GM21717 (cell line): ENCODE measurements around the gene AXIN2.
"Not testable (repeated sequence)": the region's sequence is repeated elsewhere in the genome, so short reads cannot be mapped to it uniquely, and the experiment has no call there.

ENCODE experiments used
- ATAC-seq: cut with Tn5 transposase; IDR thresholded peaks from one replicate; pipeline ENCODE4 v1.9.1; 2021; ENCODE audit warnings: mild to moderate bottlenecking, moderate library complexity; ENCODE audit not compliant: unreplicated experiment

AXIN2 gene

DNA sequence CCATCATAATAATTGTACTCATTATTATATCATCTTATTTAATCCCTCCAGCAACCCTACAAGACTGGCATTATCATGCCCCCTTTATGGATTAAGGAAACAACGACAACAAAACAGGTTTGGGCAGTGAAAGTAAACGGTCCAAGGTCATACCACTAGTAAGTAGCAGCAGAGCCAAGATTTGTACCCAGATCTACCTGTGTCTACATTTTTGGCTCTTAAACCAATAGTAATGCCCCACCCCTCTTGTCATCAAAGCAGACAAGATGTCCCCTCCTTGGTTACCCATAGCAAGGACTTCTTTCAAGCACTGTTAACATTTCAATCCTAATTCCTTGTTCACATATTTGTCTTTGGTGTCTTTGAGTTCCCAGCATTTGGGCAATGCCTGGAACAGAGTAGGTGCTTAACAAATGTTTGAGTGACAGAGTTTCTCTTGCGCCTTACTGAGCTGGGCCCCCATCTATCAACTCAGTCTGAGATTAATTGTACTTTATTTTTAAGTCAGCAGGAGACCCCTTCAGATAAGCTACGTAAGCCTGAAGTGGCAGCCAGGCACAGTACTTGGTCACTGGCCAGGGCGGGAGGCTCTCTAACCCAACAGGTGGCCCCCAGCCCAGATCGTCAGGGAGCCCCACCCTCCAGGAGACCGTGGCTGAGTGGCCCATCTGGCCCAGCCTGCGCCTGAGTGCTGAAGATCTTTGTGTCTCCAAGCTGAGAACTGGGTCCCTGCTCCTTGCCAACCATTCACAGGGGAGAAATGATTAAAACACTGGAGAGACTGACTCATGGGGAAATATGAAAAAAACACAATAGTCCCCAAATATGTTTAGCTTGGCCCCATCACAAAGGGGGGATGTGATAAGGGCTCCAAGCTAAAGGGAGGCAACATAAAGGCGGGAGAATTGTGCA, 75.8 kb downstream of the AXIN2 start:
- no peak for ATAC-seq

DNA sequence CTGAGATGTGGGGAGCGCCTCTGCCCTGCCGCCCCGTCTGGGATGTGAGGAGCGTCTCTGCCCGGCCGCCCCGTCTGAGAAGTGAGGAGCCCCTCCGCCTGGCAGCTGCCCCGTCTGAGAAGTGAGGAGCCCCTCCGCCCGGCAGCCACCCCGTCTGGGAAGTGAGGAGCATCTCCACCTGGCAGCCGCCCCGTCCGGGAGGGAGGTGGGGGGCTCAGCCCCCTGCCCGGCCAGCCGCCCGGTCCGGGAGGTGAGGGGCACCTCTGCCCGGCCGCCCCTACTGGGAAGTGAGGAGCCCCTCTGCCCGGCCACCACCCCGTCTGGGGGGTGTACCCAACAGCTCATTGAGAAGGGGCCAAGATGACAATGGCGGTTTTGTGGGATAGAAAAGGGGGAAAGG, 77.0 kb downstream of the AXIN2 start:
- not testable (repeated sequence) for ATAC-seq

GRCh38 chr17:65483438-65483837, 78.0 kb downstream of the AXIN2 start:
- no peak for ATAC-seq

DNA sequence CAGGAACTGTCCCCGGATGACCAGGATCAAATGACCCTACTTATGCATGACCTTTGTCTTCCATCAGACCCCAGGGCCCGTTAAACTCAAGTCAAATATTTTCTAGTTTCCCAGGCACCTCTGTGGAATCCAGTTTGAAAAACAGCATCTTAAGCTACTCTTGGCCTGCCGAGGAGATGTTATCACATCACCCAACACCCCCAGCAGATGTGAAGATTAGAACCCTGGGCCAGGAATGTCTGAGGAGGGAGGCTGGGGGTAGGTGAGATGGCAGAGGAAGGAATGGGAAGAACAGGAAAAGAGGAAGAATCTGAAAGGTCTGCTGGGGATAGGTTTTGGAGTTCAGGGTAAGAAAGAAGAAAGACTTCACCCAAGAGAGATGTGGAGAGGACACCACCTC, 79.2 kb downstream of the AXIN2 start:
- no peak for ATAC-seq

GRCh38 chr17:65479282-65479681, 82.2 kb downstream of the AXIN2 start:
- no peak for ATAC-seq
